HG03159 (cell line): ENCODE measurements around the gene SOX2.
"Not testable (repeated sequence)": the region's sequence is repeated elsewhere in the genome, so short reads cannot be mapped to it uniquely, and the experiment has no call there.

Experiments
- ATAC-seq: cut with Tn5 transposase; IDR thresholded peaks from one replicate; pipeline ENCODE4 v1.9.1; 2021; ENCODE audit warnings: mild to moderate bottlenecking, moderate library complexity; ENCODE audit not compliant: unreplicated experiment

SOX2 gene

DNA sequence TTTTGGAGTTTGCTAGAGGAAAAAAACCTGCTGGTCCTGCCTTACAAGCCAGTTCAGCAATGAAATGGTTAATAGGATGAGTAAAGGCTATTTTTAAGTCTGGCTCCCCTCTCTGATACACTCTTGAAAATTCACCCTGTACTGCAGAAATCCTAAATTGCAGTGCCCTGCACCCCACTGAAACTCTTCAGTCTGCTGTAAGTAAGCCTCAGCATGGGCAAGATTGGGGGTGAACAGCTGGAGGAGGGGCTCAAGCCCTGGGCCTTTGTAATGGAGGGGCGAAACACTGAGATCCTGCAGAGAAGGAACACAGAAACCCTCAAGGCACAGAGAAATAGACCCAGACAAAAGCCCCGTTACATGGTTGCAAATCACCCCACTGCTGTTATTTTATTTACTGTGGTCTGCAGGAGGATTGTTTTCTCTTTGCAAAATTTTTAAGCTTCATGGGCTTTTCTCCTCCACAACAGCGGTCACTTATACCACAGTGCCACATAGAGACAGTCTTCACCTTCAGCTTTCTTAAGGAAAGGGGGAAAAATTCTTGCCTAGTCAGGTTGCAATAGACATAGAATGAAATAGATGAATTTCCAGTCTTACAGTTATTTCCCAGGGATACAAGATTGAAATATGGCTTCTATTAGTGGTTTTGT lies 45.0 kb downstream of the SOX2 start:
- no peak for ATAC-seq

DNA sequence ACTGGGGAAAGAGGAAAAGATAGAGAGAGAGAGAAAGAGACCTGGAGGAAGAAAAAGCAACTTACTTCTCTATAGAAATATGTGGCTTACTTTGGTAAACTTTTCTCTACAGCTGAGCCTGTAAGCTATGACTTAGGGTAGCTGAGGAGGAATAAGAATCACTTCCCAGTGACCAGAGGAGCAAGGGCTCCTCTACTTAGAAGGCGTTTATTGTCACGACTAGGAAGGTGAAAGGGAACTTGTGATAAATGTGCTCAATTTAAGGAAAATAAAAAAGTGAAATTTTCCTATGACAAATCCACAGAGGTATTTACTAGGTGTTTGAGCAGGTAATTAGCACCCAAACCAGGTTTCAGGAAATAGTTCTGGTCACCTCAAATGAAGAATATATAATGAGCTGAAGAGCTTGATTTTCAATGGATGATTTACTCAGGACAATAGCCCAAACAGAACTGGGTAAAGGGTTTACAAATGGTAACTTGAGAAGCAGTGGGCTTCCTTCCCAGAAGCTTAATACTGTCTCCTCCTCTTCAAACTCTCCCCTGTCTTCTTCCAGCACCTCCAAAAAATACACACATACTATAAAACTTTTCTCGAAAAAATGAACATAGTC lies 46.1 kb downstream of the SOX2 start:
- no peak for ATAC-seq

DNA sequence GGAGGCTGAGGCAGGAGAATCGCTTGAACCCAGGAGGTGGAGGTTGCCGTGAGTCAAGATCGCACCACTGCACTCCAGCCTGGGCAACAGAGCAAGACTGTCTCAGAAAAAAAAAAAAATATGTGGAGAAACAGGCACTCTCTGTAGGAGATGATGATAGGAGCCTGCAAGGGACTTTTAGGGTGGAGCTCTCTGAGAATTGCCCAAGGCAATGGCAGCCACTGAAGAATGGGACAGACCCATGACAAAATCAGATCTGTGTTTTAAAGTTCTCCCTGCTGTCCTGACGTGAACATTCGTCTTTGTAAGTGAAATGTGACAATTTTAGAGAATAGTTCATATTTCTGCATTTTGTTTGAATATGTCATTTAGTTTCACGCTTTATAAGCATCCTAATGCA lies 50.2 kb downstream of the SOX2 start:
- ATAC-seq = no peak

DNA sequence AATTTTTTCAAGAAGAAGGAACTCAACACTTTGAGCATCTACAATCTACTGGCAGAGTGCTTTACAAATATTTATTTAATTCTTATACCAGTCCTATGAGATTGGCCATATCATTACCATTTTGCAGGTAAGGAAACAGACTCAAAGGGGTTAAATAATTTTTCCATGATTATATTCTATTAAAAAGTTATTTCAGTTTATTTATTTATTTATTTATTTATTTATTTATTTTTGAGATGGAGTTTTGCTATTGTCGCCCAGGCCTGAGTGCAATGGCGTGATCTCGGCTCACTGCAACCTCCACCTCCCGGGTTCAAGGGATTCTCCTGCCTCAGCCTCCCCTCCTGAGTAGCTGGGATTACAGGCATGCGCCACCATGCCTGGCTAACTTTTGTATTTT lies 52.3 kb downstream of the SOX2 start:
- ATAC-seq = not testable (repeated sequence)
